PC-9 (cell line): ENCODE measurements around the gene FRMD4B. TPM values are rescaled to one million over a fixed set of nuclear protein-coding genes. Genes with fewer than 3 reads are reported as not detected.

ENCODE experiments used
- BruUV-seq: library from RNA; stranded (reverse); fragments of 400-500 nt; replicated peaks from 2 replicates; lab custom pipeline; 2021; lab: Mats Ljungman, UMichigan
- CTCF ChIA-PET: fragments of 300-600 bp; sonication (Branson Sonifier 250); formaldehyde crosslinking; loops from one replicate; lab custom pipeline; 2022; ENCODE audit warnings: antibody characterized with exemption; lab: Charles Lee
- POLR2A ChIA-PET: fragments of 300-600 bp; sonication (Branson Sonifier 250); formaldehyde crosslinking; loops from one replicate; lab custom pipeline; 2022; ENCODE audit warnings: antibody characterized with exemption; ENCODE audit not compliant: unreplicated experiment; lab: Charles Lee
- DNase-seq, 2 experiments: peaks; one replicate each; pipeline versions ENCODE4 v3.0.0 to v3.0.0-alpha.2; 2015 to 2022; ENCODE audit warnings: mixed read lengths in 1 of 2
- H2AFZ ChIP-seq: fragments of 200-600 bp; sonication (generic); 2 replicates; pipeline ENCODE4 v1.8.1; 2017; ENCODE audit warnings: antibody characterized with exemption
- H3F3A ChIP-seq: fragments of 200-600 bp; sonication (generic); 2 replicates; pipeline ENCODE4 v1.8.1; 2017; ENCODE audit warnings: antibody characterized with exemption, mild to moderate bottlenecking, low read depth; ENCODE audit not compliant: insufficient read depth
- H3K27ac ChIP-seq: fragments of 200-600 bp; sonication (generic); 2 replicates; pipeline ENCODE4 v1.6.1; 2016; ENCODE audit warnings: mixed run types
- H3K27me3 ChIP-seq: fragments of 200-600 bp; sonication (generic); 2 replicates; pipeline ENCODE4 v1.6.1; 2016; ENCODE audit warnings: low read depth, mixed run types; ENCODE audit not compliant: insufficient read depth
- H3K36me3 ChIP-seq: fragments of 200-600 bp; sonication (generic); 2 replicates; pipeline ENCODE4 v1.6.1; 2016; ENCODE audit warnings: low read depth, mixed run types
- H3K4me1 ChIP-seq: fragments of 200-600 bp; sonication (generic); replicated peaks from 2 replicates; pipeline ENCODE4 v1.6.1; 2016; ENCODE audit warnings: mixed run types; ENCODE audit not compliant: insufficient read depth
- H3K4me2 ChIP-seq: fragments of 200-600 bp; sonication (generic); 2 replicates; pipeline ENCODE4 v1.6.1; 2017; ENCODE audit warnings: mixed run types
- H3K4me3 ChIP-seq: fragments of 200-600 bp; sonication (generic); 2 replicates; pipeline ENCODE4 v1.6.1; 2016; ENCODE audit warnings: mixed run types
- H3K79me2 ChIP-seq: fragments of 200-600 bp; sonication (generic); 2 replicates; pipeline ENCODE4 v1.6.1; 2017; ENCODE audit warnings: low read depth, mixed run types
- H3K9me2 ChIP-seq: fragments of 200-600 bp; sonication (generic); 2 replicates; pipeline ENCODE4 v1.8.1; 2017; ENCODE audit warnings: mild to moderate bottlenecking; ENCODE audit not compliant: insufficient read depth
- H3K9me3 ChIP-seq: fragments of 200-600 bp; sonication (generic); 2 replicates; pipeline ENCODE4 v1.8.1; 2016; ENCODE audit warnings: low read depth; ENCODE audit not compliant: insufficient read depth
- H4K20me1 ChIP-seq: fragments of 200-600 bp; sonication (generic); 2 replicates; pipeline ENCODE4 v1.8.1; 2017; ENCODE audit not compliant: insufficient read depth
- CTCF ChIP-seq: fragments of 200-600 bp; sonication (generic); conservative IDR thresholded peaks from 2 replicates; pipeline ENCODE4 v1.6.1; 2017; ENCODE audit warnings: mixed run types, antibody characterized with exemption, mild to moderate bottlenecking, moderate library complexity
- EZH2 ChIP-seq: fragments of 200-600 bp; sonication (generic); IDR thresholded peaks from 2 replicates; pipeline ENCODE4 v1.8.0; 2017; ENCODE audit warnings: antibody characterized with exemption, low read depth
- intact Hi-C: fragments of 100-400 bp; cut with micrococcal nuclease; formaldehyde crosslinking; loops from one replicate; pipeline ENCODE4 v1.10.0; 2022; ENCODE audit not compliant: unreplicated experiment
- total RNA-seq: library from RNA; stranded (reverse); gene quantifications from 2 replicates; pipeline ENCODE4 v1.2.3, GENCODE V29; 2021

FRMD4B gene
- total RNA-seq, 1 experiment from 2014 or later: 10.2 TPM

- intact Hi-C loops: no loop called here
Measured at GRCh38 chr3:69144631-69145245, 241.2 kb downstream of the FRMD4B start.

GRCh38 chr3:69143612-69144011 lies 242.3 kb downstream of the FRMD4B start:
- no peaks in the 10 kb centered on the region for H3F3A ChIP-seq
- peaks cover 25% of the 10 kb centered on the region for H3K4me1 ChIP-seq
- H3K27me3 ChIP-seq: no peaks in the 10 kb centered on the region
- intact Hi-C loops: no loop called here
- POLR2A ChIA-PET: no interaction called here
- TF ChIP-seq EZH2 (no peak), CTCF (no peak)
- no peaks in the 10 kb centered on the region for H3K36me3 ChIP-seq
- peak overlapping the region; percentile 72 for H2AFZ ChIP-seq
- no TSS peak for BruUV-seq
- no peaks in the 10 kb centered on the region for H3K9me2 ChIP-seq
- no peaks in the 10 kb centered on the region for H3K79me2 ChIP-seq
- no peaks in the 10 kb centered on the region for H4K20me1 ChIP-seq
- peak overlapping the region; percentile 38; the same call in 1 of the 2 replicates for H3K4me2 ChIP-seq
- CTCF ChIA-PET: no interaction called here
- peak; percentile 3 to 75 for DNase-seq
- no peak overlapping the region for H3K4me3 ChIP-seq
- peak overlapping the region; percentile 73 for H3K27ac ChIP-seq
- no peaks in the 10 kb centered on the region for H3K9me3 ChIP-seq

More at GRCh38 chr3:69144631-69145245, 241.2 kb downstream of the FRMD4B start:
- Histone ChIP-seq H3K9me2 (no peaks in the 10 kb centered on the region), H3K27ac (no peak overlapping the region), H3K4me3 (no peak overlapping the region), H3K79me2 (no peaks in the 10 kb centered on the region), H3F3A (no peaks in the 10 kb centered on the region), H3K36me3 (no peaks in the 10 kb centered on the region), H3K9me3 (no peaks in the 10 kb centered on the region), H3K27me3 (no peaks in the 10 kb centered on the region), H3K4me1 (peaks cover 25% of the 10 kb centered on the region), H2AFZ (no peak overlapping the region), H3K4me2 (no peak overlapping the region), H4K20me1 (no peaks in the 10 kb centered on the region)
- BruUV-seq: no TSS peak
- POLR2A ChIA-PET: no interaction called here
- CTCF ChIA-PET: interaction anchor here (0.7 kb wide), 1 partner anchor 72 kb away, joined by 4 read pairs; no protein-coding TSS in a partner anchor
- no peak for DNase-seq
- no peak for TF ChIP-seq EZH2
- TF ChIP-seq CTCF: no peak

GRCh38 chr3:69142797-69143454 lies 243.0 kb downstream of the FRMD4B start:
- CTCF ChIA-PET: no interaction called here
- H3K27ac ChIP-seq: peak overlapping the region; percentile 73
- no peak for DNase-seq
- H3K4me1 ChIP-seq: peaks cover 25% of the 10 kb centered on the region
- no peaks in the 10 kb centered on the region for H3K9me3 ChIP-seq
- no peak overlapping the region; the same call in 1 of the 2 replicates for H3K4me2 ChIP-seq
- H4K20me1 ChIP-seq: no peaks in the 10 kb centered on the region
- no peak overlapping the region for H2AFZ ChIP-seq
- no peak overlapping the region for H3K4me3 ChIP-seq
- no peaks in the 10 kb centered on the region for H3K79me2 ChIP-seq
- BruUV-seq: no TSS peak
- H3K9me2 ChIP-seq: no peaks in the 10 kb centered on the region
- H3K27me3 ChIP-seq: no peaks in the 10 kb centered on the region
- no peaks in the 10 kb centered on the region for H3F3A ChIP-seq
- H3K36me3 ChIP-seq: no peaks in the 10 kb centered on the region
- TF ChIP-seq EZH2: no peak
- POLR2A ChIA-PET: no interaction called here
- intact Hi-C loops: no loop called here
